CD4-positive, alpha-beta T cell treated with Interleukin-15 for 1 hour (primary cell): ENCODE measurements around the gene NEK1.

Source experiments
- DNase-seq: peaks from one replicate; pipeline ENCODE4 v3.0.0-alpha.2; 2020

NEK1 gene, protein sequence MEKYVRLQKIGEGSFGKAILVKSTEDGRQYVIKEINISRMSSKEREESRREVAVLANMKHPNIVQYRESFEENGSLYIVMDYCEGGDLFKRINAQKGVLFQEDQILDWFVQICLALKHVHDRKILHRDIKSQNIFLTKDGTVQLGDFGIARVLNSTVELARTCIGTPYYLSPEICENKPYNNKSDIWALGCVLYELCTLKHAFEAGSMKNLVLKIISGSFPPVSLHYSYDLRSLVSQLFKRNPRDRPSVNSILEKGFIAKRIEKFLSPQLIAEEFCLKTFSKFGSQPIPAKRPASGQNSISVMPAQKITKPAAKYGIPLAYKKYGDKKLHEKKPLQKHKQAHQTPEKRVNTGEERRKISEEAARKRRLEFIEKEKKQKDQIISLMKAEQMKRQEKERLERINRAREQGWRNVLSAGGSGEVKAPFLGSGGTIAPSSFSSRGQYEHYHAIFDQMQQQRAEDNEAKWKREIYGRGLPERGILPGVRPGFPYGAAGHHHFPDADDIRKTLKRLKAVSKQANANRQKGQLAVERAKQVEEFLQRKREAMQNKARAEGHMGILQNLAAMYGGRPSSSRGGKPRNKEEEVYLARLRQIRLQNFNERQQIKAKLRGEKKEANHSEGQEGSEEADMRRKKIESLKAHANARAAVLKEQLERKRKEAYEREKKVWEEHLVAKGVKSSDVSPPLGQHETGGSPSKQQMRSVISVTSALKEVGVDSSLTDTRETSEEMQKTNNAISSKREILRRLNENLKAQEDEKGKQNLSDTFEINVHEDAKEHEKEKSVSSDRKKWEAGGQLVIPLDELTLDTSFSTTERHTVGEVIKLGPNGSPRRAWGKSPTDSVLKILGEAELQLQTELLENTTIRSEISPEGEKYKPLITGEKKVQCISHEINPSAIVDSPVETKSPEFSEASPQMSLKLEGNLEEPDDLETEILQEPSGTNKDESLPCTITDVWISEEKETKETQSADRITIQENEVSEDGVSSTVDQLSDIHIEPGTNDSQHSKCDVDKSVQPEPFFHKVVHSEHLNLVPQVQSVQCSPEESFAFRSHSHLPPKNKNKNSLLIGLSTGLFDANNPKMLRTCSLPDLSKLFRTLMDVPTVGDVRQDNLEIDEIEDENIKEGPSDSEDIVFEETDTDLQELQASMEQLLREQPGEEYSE (N-terminal part only)

DNA sequence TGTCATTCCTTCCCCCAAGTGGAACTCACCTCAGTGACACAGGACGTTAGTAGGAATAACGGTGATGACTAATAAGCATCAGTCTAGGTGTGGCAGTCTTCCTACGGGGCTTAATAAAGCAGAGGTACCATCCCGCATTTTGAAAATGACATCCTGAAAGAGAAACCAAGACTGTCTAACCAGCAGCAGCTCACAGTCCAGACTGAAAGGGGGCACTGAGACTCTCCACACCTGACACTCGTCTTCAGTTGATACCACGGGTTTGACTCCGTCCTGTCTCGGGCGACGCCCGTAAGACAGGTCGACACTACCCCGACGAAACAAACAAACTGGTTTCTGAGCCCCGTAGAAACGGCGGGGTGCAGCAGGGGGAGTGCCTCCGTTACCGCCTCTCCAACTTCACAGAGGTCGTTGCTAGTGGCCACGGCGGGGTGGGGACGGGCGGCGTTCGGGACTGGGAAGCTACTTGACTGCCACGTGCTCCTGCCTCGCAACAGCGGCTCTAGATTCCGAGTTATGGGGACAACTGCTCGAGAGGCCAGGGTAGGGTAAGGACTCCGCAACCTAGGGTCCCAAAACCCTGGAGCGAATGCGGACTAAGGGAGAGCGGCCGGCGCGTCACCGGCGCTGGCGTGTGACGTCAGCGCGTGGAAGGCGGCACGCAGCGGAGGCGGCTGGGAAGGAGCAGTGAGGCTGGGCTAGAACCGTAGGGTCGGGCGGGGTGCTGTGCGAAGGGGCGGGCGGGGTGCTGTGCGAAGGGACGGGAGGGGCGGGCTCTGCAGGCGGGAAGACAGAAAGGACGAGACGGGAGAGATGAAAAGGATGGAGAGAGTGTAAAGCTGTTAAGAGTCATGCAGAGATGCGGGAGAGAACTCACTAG, at the start of gene NEK1:
Gene NEK1 (minus strand): TSS at position 593 of the 880 bp plus-strand sequence. CDS start 9,953 bp downstream, outside the sequence.
- peak; percentile 90 for DNase-seq

DNA sequence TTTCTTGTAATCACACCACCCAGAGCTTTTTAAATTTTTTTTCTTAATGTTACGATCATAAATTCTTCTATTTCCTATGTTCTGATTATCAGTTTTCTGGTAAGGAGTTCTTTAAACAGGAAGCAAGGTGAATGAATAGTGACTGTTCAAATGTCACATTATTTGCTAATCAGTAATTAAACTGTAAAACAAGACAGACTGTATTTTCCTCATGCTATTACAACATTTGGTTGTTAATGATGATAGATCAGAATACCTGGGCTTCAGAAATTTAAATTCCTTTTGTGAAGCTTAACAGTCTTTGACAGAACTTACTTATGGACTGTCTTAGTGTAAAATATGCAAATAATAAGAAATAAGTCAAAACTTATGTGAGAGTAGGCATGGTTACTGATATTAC, 49.4 kb upstream of the NEK1 start:
- no peak for DNase-seq

DNA sequence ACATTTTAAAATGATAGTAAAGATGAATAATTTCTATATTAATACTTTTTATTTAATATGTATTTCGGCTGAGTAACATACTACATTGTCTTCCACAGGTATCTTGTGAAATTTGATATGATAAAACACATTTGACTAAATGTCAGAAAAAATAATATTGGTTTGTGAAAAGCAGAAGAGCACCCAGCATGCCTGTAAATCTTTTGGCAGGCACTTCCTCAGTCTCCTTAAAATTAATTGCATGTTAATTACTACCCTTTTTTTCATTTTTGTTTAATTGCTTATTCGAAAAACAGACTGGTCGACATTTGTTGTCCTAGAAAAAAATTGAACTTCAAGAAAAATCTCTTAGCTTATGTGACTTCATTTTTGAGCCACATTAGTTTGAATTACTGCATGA, 48.5 kb upstream of the NEK1 start:
- DNase-seq, result no peak

DNA sequence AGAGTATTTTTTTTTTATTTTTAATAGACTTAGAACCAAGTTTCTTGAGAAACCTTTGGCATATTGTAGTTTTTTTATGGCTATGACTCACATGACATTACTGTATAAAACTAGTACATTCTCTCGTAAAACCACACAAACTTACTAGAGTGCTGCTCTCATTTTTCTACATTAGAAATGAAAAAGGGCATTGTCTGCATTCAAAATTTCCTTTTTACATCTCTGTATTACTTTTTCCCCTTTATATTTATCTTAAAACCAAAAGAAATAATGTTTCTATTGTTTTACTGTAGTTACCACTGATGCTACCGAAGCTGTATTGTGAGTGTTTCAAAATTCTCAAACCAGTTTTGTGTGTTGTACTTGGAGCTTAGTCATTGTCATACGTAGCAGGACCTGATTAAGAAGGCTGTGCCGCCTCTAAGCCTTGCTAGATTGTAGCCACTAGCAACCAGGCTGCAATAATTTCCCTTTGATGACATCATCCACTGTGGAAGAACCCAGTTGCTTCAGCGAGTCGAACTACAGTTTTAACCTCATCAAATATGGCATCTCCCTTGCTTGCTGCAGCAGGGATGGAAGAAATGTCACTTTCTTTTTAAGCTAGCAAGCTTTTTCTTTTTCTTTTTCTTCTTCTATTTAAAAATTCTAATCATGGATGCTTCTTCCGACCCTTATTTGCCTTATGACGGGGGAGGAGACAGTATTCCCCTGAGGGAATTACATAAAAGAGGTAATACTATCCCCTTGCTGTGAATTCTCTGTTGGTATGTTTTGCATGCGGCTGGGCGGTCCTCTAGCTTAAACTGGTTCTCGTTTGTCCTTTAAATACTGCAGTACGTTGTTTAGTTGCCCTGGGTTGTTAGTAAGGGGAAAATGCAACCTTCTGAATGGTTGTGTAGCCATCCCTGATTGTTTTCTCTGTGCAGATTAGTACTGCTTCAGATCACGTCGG, 47.6 kb upstream of the NEK1 start:
- DNase-seq, result peak; percentile 87

DNA sequence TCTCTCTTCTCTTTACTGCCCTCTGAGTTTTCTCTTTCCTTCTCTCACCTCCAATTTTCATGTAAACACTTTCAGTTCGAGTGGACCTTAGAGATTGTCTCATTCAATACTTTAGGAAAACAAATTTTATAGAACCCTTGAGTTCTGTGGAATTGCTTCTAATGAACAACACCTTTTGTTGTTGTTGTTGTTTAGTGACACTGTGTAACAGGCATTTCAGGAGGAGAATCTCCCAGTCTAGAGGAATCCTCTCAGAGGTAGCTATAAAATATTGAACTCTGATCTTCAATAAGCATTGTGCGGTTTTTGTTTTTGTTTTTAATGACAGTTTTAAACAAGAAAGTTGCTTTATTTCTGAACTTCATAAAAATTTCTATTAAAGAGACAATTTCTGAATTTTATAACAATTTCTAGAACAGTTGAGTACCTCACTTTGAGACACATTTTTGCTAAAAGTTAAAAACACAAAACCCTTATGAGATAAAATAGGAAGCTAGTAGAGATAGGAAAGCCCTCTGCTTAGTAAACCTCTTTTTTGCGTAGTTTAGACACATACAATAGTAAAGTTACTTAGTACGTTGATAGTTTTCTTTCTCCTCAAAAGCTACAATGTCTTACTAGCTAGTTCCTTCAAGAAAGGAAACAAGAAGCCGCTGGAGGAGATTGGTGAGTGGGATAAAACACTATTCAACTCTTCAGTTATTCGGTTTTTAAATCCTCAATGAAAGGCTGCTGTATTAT, 46.8 kb upstream of the NEK1 start:
- no peak for DNase-seq

DNA sequence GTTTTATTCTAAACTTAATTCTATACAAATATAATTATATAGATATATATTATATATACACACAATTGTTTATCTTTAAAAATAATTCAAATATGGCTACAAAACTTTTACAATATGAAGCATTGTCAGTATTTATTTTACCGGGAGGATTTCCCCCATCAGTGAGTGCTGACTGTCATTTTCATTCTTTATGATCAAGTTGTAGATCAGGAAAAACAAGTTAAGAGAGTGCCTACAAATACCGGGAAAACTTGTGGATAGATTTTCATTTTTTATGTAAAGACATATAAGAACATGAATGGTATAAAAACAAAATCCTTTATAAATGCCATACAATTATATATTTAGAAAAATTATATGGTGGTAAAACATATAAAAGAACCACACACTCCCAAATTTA, 45.8 kb upstream of the NEK1 start:
- no peak for DNase-seq

DNA sequence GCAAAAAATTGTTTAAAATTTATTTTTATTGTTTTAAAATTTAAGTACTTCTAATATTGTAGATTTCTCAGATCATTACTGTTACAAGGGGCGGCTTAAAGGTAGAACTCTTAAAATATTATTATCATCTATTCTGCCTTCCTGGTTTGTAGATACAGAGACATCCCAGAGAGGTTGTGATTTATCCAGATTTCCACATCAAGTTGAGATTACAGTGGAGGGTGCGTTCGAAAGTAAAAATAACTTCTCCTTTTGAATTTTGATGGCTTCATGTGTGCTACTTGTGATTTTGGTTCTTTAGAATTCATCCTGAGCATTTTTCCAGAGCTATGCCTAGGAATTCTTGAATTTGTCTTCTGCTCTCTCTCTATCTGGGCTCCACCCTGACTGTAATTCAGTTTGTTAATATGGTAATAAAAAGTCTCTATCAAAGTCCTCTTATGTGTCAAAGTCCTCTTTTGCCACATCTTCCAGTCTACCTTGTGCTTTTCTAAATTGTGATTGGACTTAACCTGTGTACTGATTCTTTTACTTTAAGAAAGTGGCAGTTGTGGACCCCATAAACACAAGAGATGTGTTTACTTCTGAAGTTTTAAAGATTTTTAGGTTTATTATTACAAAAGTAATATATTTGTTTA, 45.2 kb upstream of the NEK1 start:
- no peak for DNase-seq

DNA sequence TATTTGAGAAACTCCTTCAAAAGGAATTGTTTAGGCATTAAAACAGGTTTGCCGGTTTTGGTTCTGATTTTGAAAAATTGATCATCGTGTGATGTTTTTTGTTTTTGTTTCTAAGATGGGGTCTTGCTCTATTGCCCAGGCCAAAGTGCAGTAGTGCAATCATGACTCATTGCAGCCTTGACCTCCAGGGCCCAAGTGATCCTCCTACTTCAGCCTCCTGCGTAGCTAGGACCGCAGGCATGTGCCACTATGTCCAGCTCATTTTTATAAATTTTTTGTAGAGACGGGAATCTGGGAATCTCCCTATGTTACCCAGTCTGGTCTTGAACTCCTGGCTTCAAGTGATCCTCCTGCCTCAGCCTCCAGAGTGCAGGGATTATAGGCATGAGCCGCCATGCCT, 43.0 kb upstream of the NEK1 start:
- DNase-seq, result no peak

DNA sequence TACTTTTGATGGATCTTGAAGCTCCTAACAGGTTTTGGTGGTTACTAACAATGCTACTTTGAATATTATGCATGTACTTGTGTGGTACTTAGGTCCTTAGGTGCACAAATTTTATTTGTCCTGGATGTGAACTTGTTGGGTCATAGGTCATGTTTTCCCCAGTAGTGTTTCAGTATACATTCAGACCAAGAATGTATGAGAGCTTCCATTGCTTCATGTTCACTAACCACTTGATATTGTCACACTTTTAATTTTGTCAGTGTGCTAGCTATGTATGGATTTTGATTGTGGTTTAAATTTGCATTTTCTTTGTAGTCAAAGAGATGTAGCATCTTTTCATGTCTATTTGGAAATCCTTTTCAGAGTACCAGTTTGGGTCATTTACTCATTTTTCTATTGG, 40.2 kb upstream of the NEK1 start:
- DNase-seq, result no peak

DNA sequence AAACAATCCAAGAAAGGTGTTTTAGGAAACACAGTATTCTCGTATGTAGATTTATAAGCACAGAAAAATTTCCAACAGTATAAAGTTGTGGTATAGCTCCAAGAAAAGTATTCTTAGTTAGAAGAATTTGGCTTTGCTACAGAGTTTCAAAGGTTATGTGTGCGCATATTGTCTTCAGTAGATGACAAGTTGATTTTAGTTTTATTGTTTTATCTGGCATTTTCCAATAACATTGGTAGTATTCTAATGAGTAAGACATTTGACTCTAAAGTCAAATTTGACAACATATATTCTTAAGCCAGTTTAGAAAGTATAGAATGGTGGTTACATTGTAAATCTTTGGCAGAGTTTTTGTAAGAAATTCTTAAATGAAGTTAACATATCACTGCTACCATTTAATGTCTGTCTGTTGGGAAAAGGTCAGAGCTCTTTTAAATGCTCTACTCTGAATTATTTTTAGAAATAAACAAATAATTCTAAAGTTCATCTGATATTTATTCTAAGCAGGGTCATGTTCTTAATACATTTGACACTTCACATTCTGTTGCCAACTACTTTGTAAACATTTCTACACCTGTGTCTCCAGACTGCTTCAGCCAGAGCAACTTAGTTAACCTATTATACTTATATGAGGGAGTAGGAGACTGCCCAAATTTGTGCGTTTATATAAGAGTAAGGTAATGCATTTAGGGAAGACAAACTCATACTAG, 38.0 kb upstream of the NEK1 start:
- no peak for DNase-seq

DNA sequence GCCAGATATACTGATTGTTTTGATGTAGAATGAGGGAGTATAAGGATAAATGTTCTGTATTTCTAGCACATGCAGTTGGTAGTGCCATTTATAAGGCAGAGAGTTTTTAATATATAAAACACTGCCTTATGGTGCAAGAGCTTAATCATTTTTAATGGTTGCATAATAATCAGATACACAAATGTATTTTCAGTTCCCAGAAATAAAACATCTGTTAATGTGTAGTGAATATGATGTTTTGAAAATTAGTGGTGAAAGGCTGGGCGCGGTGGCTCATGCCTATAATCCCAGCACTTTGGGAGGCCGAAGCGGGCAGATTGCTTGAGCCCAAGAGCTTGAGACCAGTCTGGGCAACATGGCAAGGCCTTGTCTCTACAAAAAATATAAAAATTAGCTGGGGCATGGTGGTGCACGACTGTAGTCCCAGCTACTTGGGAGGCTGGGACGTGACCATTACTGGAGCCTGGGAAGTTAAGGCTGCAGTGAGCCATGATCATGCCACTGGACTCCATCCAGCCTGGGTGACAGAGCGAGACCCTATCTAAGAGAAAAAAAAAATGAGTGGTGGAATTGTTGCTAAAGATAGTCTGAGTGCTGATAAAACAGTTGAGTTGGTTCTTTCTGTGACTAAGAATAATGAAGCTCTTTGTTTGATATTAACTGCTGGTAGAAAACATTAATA, 37.3 kb upstream of the NEK1 start:
- DNase-seq, result no peak

DNA sequence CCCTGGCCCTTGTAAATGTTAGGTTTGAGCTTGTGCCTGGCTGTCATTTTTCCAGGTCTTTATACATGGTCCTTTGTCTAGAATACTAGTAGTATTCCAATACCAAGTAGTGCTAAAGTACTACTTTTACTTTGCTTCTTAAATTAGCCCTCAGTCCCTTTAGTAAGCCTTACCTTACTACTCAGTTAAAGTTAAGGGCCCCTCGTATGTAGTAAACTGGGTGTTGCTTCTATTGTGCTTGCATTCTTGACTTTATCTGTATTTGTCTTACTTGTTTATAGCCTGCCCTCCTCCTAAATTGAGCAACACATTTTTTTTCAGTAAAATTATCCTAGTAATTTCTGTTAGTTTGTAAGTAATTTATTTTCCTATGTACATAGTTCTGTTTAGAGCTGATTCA, 33.2 kb upstream of the NEK1 start:
- DNase-seq, result no peak

DNA sequence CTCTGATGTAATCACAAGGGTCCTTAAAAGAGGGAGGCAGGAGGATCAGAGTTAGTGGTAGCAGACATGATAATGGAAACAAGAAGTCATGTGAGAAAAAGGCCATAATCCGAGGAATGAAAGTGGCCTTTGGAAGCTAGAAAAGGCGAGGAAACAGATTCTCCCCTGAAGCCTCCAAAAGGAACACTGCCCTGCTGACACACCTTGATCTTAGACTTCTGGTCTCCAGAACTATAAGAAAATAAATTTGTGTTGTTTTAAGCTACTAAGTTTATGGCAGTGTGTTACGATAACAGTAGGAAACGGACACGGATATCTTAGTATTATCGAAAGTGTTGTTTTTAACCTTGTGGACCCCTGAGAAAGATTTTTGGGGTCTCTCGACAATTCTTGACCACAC, 32.4 kb upstream of the NEK1 start:
- no peak for DNase-seq

DNA sequence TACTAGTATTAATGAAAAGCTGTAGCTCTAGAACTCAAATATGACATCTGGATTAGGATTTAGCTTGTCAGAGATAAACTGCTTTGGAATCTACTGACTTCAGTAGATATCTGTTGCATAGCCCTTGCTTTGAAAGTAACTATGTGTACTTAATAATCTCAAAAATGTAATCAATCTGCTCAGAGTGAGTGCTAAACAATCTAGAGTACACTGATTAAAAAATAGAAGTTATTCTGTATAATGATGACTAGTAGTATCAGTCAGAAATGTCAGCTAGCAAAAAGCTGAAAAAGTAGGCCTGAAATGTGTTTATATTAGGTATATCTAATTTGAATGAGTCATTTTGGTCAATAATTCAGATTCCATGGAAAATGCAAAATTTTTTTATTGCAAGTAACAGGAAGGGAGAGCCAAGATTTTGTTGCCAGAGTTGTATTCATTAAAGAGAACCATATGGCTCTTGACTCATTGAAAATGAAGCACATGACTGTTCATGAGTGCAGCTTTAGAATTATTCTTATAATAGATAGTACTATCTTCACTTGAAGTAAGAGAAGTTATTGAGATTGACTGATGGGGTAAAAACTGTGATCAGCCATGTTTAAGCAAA, 28.0 kb upstream of the NEK1 start:
- DNase-seq, result no peak

DNA sequence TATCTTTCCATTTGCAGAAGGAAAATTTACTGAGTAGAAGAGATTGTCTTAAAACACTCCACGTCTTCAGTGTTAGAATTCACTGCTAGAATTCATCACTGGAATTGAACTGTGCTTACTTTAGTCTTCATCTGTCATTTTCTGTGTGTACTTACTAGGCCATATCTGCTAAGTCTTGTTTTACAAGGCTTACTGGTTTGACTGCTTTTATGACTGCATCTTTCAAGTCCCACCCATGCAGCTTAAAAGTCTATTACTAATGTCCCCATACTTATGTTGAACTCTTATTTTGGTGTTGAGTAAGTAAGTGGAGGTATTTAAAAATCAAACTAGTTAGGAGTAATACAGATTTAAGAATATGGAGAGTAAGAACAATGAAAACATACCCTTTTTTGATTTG, 22.6 kb upstream of the NEK1 start:
- DNase-seq, result no peak

DNA sequence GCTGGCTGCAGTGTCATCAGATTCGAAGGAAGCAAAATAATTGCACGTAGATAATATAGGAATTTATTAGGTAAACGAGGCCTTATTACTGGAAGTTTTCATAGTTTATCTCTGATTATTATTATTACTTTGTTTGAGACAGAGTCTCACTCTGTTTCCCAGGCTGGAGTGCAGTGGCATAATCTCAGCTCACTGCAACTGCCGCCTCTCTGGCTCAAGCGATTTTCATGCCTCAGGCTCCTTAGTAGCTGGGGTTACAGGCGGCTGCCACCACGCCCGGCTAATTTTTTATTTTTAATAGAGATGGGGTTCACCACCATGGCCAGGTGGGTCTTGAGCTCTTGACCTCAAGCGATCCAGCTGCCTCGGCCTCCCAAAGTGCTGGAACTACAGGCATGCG, 20.5 kb upstream of the NEK1 start:
- no peak for DNase-seq

DNA sequence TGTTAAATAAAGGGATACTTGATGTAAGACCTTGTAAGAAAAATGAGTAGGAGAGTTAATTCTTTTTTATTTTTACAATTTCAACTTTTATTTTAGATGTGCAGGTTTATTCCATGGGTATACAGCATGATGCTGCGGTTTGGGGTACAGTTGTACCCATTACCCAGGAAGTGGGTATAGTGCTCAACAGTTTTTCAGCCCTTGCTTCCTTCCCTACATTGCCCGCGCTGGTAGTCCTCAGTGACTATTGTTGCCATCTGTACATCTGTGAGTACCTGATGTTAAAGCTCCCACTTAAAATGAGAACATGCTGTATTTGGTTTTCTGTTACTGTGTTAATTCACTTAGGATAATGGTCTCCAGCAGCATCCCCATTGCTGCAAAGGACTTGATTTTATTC, 17.7 kb upstream of the NEK1 start:
- DNase-seq, result no peak

DNA sequence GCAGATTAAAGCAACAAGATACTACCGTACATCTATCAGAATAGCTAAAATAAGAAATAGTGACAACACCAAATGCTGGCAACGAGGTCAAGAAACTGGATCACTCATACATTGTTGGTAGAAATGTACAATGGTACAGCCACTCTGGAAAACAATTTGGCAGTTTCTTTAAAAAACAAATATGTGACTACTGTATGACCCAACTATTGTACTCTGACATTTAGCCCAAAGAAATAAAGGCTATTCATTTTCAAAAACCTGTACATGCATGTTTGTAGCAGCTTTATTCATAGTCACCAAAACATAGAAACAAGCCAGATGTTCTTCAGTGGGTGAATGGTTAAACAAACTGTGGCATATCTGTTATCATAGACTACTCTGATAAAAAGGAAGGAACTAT, 16.2 kb upstream of the NEK1 start:
- no peak for DNase-seq
